GM13976 (cell line): Measurements from ENCODE around the gene RPS21.
"Not testable (repeated sequence)": the region's sequence is repeated elsewhere in the genome, so short reads cannot be mapped to it uniquely, and the experiment has no call there.

ENCODE experiments used
- DNase-seq: peaks from one replicate; pipeline ENCODE4 v3.0.0; 2012; ENCODE audit warnings: low spot score
- in situ Hi-C: fragments of 300-500 bp; cut with MboI; formaldehyde crosslinking; loops from one replicate; pipeline ENCODE4 v1.12.0; 2022; ENCODE audit warnings: low sequenced_read_pairs, mixed read lengths, inconsistent platforms; ENCODE audit not compliant: unreplicated experiment
- TF ChIP-seq, protein P1 (sequence below): IDR thresholded peaks from 2 replicates; pipeline ENCODE4 v1.5.1; 2012; ENCODE audit warnings: borderline replicate concordance, mild to moderate bottlenecking; ENCODE audit not compliant: insufficient read depth; ENCODE audit errors: extremely low read depth, missing control alignments, control extremely low read depth

The RPS21 gene

DNA sequence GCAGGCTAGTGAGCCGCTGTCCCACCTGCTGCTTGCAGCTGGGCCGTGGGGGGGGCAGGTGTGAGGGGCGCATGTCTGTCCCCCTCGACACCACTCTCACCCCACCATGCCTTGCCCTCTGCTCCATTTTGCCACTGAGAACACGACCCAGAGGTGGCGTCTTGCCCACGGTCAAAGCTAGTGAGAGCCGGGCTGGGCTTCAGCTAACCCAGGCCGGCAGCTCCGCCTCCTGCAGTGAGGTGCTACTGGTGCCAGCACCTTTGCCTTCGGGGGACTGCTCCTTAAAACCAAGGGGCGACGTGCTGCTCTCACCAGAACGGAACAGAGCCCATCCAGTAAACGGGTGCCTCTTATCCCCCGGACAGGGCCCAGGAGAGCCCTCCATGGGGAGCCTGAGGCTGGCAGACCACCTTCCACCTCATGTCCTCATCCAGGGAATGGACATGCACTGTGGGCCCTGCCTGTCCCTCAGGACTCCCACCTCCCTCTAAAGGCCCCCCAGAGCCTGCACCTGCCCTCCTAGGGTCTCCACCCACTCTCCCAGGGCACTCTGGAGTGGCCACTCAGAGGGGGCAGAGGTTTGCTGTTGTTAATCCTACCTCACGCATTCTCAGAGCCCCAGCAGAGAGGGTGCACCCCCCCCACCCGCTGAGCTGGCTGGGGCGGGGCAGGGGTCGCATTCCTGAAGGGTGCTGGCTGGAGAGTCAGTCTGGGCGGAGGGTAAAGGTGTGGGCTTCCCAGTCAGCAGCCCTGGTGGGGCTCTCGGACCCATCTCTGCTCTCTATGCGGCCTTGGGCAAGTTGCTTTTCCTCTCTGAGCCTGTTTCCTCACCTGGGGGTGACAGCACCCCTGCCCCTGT, 37.6 kb downstream of the RPS21 start:
- in situ Hi-C loops: no loop called here
- TF ChIP-seq, protein P1, sequence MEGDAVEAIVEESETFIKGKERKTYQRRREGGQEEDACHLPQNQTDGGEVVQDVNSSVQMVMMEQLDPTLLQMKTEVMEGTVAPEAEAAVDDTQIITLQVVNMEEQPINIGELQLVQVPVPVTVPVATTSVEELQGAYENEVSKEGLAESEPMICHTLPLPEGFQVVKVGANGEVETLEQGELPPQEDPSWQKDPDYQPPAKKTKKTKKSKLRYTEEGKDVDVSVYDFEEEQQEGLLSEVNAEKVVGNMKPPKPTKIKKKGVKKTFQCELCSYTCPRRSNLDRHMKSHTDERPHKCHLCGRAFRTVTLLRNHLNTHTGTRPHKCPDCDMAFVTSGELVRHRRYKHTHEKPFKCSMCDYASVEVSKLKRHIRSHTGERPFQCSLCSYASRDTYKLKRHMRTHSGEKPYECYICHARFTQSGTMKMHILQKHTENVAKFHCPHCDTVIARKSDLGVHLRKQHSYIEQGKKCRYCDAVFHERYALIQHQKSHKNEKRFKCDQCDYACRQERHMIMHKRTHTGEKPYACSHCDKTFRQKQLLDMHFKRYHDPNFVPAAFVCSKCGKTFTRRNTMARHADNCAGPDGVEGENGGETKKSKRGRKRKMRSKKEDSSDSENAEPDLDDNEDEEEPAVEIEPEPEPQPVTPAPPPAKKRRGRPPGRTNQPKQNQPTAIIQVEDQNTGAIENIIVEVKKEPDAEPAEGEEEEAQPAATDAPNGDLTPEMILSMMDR: no peak
- no peak for DNase-seq

DNA sequence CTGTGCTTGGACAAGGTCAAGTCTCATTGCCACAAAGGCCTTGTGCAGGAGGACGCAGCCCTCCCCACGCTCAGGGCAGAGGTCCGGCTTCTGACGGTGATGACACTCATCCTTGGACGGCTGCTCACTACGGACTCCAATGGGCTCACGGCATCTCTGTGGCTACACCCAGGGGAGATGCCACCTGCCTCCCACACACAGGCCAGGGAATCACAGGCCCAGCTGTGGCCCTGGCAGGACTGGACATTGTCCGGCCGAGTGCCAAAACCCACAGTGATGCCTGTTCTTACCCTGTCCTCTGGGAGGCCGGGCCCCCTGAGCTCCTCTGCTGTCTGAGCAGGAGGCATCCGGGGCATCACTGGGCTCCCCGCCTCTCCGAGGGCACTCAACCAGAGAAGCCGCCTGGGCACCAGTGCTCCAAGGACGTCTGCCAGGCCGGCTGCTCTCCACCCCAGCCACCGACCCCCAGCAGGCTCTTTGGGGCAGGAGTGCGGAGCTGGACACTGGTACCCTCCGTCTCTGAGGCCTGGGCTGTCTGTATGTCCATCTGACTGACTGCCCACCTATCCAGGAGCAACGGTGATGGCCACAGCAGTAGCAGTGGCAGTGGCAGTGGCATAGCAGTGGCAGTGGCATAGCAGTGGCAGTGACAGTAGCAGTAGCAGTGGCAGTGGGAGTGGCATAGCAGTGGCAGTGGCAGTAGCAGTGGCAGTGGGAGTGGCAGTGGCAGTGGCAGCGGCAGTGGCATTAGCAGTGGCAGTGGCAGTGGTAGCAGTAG, 38.6 kb downstream of the RPS21 start:
- in situ Hi-C loops: no loop called here
- DNase-seq: no peak
- TF ChIP-seq, protein P1: no peak

DNA sequence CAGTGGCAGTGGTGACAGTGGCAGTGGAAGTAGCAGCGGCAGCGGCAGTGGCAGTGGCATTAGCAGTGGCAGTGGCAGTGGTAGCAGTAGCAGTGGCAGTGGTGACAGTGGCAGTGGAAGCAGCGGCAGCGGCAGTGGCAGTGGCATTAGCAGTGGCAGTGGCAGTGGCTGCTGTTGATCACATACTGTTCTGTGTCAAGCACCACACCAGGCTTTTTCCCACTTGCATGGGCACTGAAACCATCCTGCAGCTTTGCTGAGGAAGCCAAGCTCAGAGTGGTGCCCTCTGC, 39.1 kb downstream of the RPS21 start:
- DNase-seq, in situ Hi-C loops: not testable (repeated sequence)

DNA sequence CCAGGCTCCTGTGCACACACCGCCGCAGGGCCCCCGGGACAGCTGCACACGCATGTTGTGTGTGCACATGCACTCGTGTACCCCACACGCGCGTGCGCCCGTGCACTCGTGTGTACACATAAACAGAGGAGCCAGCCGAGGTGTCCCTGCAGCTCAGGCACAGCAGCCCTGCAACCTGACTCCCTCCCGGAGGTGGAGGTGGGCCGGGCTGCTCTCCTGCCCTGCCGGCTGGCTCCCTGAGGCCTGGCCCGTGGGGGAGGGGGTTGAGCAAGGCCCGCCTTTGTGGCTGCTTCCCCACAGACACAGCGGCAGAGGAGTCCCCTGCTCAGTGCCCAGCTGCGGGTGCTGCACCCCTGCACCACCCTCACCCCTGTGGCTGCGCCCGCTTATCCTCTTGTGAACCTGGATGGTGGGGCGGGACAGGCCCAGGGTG, 39.8 kb downstream of the RPS21 start:
- TF ChIP-seq, protein P1: no peak
- in situ Hi-C loops: no loop called here
- DNase-seq: no peak

DNA sequence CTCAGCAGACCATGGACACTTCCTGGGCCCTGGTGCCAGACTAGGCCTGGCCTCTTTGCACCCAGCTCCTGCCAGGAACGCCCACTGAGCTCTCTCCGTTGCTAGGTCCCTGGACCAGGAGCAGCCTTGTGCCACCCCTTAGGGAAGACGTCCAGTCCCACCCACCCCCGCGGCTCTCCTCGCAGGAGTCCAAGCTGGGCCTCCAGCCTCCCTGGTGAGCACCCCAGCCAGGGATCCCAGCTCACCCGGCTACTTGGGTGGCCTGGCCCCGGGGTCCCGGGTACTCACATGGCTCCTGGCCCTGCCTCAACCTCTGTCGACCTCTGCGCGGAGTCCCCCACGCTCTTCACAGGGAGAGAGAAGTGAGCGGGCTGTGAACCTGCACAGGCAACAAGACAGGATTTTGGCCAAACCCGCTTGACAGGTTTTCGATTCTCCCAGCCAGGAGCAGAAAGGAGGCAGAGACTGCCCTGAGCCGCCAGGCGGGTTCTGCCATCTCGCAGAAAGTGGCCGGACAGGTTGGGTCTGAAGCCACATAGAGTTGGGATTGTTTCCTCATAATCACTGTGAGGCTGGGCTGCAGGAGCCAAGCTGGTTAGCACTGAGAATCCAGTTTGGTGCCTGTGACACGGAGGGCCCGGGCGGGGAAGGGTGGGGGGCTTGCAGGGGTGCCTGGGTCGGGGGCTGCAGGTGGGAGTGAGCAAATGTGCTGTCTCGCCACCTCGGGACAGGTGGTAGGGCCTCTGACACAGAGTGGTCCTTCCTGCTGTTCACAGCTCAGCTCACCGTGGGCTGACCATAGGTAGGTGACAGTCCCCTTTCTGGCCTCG, 40.5 kb downstream of the RPS21 start, which contains the start of gene RBBP8NL:
Gene RBBP8NL (minus strand): TSS at position 368 of the 830 bp plus-strand sequence. CDS start 7,892 bp downstream, outside the sequence.
- TF ChIP-seq, protein P1: no peak
- no peak for DNase-seq
- in situ Hi-C loops: no loop called here

DNA sequence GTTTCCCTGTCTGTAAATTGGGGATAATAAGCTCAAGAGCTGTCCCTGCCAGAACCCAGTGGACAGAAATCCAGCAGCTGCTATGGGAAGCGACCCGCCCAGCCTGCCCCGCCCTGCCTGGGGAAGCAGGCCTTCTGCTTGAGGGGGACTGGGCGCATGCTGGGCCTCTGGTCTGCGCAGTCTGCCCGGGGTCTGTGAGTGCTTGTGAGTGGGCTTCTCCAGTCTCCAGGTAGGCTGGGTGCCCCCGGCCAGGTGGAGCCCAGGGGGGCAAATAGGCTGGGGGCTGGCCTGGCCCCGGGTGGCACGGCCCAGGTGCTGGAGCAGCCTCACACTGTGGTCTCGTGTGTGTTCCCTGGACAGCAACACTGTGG, 41.1 kb downstream of the RPS21 start:
- in situ Hi-C loops: no loop called here
- DNase-seq: no peak
- TF ChIP-seq, protein P1: no peak
